ENCODE results near the gene HOXC13.

Gene HOXC13

DNA sequence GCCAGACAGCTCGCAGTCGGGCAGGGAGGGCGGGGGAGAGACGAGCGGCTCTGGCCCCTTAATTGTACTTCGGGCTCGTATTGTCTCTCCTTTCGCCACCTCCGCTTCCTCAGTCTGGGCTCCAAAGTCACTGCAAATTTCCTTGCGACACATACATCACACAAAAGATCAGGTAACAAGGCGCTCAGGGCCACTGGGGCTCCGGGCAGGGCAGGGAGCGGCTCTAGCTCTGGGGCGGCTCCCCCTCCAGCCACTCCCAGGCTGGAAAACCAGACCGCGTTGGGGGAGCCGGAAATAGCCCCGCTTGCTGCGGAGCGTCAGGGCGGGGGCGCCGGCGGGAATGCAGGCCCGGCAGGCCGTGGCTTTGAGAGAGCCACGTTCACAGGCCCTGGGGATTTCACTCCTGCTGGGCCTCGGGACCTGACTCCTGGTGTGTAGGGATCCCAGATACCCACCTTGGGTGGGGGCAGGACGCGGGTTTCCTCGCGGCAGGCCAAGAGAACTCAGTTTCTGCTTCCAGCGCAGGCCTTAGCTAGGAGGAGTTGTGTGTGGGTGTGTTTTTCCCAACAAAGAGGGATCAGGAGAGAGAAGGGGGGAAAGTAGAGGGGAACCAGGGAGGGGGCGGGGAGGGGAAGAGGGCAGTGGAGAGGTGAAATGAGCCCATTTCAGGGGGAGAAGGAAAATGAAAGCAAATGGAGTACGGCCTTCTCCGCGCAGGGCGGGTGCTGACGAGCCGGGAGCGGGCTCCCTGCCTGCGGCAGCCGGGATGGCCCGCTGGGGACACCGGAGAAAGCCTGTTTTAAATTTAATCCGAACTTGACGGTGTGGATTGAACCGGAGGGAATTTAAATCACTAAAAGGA is 57.0 kb downstream of the HOXC13 start:
- DNase-seq, result peak; percentile 86
